Activated CD4-positive, alpha-beta T cell treated with anti-CD3 and anti-CD28 coated beads for 4 hours (primary cell): ENCODE measurements around the gene HOXB1.

ENCODE experiments used
- DNase-seq, 2 donors: peaks; one replicate each; pipeline ENCODE4 v3.0.0-alpha.2; 2020

The HOXB1 gene

DNA sequence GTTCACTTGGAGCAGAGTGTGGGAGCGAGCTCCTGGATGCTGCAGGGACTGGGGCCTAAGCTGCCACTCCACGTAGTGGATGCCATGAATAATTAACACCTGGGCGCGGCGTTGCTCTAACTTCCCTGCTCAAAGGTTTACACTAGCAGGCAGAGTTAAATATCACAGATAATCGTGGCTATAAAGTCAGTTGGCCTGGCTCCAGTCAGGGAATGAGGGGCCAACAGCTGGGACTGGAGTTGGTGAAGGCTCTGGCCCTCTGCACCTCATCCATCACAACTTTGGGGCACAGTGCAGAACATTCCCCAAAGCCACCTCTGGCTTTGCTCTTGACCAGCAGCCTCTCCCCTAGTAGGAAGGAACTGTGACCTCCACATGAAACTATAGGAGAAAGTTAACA is 36.4 kb upstream of the HOXB1 start:
- DNase-seq, result no peak

DNA sequence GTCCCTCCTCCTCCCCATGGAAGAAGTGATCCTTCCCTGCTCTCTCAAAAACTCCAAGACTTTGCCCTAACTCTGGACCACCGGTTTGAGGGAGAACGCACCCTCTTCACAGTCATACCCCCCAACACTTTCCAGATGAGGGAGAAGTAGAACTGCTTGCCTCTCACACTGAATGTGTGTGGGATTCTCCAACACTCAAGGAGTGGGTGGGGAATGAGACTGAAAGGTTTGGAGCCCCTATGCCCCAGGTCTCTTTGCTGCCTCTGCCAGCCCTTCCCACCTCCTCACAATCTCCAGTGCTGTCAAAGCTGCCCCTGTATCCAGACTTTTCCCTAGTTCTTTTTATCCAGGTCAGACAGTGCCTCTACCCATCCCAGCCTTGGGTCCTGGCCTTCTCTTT is 35.9 kb upstream of the HOXB1 start:
- DNase-seq, result no peak

DNA sequence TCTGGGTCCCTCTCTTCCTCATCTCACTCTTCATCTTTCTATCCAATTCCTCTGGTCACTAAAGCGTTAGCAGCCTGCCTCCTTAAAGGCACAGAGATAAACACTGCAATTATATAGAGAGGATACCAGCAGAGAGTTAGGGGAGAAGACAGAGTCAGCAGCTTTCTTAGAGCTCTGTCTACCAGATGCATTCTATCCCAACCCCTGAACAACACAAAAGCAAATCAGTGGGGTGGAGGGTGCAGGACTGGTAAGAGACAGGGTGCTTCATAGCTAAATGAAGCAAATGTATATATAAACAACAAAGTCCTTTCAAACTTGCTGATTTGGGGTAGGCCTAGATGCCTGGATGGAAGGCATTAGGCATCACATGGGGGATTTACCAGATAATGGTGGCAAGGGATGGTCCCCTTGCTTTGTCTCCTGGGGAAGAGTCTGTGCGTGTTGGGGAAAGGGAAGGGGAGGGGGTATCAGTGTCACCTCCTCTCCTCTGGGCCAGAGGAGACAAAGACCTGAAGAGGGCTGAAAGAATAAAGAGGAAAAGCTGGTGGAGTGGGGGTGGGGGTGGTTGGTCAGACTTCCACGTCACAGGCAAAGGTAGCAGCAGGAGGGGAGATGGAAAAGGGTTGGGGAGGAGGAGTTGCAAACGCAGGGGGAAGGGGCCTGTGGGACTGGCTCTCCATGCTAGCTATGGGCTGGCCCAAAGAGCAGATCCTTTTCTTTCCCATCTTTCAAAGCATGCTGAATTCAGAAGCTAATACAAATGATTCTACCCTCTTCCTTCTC is 35.3 kb upstream of the HOXB1 start:
- DNase-seq, result no peak

DNA sequence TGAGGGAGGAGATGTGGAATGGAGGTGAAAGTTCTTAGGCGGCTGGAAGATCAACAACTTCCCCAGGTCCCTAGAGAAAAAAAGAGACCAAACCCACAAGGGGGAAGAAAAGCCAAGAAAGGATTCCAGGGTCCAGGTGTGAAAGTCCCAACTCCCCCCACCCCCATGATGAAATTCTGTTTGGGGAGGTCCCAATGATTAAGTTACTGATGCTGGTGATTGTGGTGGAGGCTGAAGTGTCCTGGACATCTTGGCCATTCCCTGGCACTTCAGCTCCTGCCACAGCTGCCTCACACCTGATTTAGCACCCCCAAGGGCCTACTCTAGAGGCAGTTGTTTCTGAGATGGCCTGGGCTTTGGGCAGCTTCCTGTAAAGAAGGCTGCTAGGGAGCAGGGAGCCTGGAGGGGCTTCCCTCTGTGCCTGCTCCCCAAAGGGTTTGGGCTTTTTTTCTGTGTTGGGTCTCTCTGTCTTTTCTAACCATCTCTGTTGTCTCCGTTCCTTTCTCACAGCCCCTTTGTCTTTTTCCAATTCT is 34.3 kb upstream of the HOXB1 start:
- DNase-seq, result no peak

DNA sequence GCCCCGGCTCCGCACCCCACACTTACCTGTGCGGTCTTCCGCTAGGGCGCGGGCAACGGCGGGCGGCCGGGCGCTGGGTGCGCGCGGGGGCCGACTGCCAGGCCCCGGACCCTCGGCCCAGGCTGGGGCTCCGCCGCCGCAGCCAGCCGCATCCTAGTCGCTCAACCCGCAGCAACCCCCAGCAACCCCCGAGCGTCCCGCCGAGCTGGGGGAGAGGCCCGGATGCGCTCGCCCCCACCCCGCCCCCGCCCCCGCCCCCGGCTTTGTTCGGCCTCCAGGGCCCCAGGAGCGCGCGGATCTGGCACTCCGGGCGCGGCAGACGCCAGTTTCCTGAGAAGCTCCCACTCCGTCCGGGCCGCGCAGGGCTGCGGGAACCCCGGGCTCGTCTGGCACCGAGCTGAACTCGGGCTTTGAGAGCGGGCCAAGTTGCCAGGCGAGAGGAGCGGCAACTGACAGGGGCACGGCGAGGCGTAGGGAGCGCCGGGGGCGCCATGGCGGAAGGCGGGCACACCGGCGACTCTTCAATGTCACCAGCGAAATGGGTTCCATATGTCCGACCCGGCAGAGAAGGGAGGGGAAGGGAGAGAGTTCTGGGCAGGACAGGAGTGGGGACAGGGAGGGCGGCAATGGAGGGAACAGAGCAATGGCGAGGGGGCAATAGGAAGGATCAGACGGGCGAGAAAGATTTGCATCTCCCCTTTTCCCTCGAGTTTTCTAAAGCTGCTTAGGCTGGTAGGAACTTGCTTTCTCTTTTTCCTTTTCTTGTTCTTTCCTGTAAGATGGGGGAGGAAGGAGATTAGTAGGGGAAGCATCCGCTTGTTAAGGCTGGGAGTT is 33.6 kb upstream of the HOXB1 start:
- DNase-seq, result no peak

DNA sequence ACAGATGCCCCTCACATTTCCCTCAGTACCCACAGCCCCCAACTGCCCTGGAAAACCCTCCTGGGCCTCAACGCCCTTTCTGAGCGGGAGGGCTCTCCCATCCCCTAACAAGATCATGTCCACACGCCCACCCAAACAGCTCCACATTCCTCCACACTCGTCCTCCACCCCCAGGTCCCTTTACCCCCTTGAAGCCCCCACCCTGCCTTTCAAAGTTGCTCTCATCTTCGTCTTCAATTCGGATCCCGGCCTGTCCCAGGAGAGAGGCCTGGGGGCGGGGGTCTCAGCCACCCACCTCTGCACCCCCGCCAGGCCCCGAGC is 33.0 kb upstream of the HOXB1 start:
- no peak for DNase-seq

DNA sequence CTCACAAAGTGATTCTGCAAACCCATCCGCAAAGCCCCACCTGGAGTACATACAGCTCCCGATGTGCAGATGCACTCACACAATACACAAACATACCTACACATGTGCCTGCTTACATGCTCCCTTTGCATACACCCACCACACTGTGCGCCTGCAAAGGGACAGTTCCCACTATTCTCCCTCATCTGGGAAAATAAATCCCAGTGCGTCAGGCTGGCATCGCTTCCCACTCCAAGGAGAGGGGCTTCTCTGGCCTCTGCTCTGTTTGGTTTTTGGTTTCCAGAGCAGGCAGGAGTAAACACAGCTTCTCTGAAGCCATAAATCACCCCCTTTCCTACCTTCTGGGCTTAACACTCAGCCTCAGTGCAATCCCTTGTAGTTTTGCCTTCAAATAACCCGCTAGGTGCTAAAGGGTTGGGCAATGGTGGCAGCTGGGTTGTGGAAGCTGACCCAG is 32.6 kb upstream of the HOXB1 start:
- DNase-seq, result no peak

DNA sequence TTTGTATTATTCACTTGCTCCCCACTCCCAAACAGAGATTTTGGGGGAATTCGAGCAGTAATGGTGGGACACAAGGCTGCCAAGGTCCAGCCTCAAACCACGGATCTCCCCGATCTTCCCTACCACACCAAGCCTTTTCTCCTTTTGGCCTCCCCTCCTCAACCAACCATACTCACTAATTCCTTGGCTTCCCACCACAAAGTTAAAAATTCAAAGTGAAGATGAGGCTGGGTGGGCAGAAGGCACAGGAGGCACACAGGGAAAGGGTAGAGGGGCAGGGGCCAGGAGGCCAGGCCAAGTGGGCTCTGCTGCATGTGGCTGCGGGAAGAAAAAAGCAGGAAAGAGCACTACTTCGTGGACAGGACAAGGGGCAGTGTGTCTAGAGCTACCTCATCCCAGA is 32.1 kb upstream of the HOXB1 start:
- no peak for DNase-seq

DNA sequence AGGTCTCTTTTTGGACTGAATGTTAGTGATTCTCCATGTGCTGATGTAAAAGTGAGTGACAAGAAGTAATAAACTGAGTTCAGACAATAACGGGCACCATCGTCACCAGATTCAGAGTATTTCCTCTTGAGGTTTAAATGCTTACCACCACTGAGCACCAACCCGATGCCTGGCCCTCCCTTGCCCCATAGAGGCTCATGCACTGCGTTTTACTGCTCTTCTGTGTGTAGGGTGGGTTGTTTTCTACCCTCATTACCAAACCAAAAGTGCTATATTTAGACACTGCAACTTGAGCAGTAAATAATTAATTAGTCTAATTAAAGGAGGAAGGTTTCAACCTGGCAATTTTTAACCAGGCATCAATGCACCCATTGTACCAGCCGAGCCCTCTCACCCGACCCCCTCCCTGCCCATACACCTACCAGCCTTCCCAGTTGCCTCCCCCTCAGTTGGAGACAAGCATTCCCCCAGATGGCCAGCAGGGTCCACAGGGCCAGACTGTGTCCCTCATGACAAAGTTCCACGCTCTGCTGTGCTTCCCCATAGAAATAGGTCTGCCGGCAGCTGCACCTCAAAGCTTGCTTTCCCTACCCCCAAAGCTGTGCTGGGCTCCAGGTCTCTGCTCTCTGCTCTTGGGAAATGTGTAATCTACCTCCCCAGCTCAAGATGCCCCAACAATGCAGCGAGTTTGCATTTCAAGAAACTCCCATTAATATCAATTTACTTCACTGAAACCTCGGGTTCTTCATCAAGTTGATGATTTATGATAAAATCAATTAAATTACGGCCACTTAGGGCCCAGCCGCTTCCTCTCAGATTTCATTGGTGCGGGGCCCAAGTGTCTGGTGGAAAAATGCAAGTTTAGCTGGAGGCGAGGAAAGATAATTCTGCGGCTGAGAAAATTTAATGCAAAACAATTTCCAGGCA is 31.3 kb upstream of the HOXB1 start:
- DNase-seq, result no peak

DNA sequence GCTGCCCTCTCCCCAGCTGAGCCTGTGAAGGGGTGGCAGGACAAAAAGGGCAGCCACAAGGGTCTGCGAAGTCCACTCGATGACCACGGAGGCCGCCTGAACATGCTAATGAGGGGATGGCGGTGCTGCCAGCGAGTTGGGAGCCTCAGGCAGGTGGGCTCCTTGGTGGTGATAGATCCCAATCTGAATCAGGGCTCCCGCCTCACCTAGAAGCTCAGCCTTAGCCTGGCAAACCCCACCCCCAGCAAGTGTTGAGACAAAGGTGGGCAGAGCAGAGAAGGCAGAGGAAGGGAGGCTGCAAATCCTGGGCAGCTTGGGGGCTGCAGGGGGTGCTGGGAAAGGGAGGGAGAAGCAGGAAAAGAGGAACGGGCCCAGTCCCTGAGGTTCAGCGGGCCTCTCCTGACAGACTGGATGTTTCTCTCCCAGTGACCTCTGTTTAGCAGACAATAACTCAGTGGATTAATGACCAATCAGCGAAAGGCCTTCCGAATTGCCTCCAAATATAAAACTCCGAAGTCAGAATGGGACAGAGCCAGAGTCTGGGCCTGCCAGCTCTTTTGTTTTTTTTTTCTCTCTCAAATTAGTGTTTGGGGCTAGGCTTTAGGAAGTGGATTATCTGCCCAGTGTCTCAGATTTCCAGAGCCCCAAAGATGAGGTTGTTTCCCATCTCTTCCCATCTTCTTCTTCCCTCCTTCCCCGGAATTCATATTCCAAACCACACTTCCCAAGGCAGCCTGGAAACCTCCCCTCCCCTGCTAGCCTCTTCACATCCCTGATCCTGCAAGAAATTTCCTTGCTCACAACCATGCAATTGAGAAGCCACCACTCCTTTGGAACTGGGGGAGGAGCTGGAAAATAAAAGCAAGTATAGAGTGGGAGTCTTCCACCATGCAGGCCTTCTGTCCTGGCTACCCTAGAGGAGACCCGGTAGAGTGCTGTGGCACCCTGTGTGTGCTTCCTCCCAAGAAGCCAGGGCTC is 29.3 kb upstream of the HOXB1 start:
- no peak for DNase-seq

DNA sequence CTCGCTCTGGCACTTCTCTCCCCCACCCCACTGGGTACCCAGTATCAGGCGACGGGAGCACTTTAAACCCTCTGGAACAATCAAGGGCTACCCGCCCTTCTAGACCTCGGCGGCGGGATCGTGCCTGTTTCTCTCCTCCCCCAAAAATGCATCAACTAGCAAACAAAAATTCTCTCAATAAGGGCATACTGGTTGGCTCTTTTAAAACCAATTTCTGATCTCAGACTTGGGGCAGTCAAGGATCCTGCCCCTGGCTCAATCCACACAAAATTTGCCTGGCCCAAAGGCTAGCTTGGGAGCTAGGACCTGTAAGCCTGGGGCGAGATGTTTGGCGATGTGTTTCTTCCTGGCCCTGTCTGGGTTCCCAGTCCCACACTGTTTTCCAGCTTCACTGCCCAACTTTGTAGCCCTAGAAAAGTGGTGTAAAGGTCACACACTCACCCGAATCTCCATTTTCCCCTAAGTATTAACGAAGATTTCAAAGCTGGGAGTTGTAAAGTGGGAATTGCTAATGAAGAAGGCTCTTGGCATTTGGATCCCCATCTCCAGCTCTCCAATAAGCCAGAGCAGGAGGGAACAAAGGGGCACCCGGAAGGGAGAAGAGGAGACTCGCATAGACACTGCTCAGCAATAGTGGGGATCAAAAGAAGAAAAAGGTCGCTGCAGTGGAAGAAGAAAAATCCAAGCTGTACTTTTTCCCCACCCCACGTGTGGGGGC is 28.5 kb upstream of the HOXB1 start:
- no peak for DNase-seq

DNA sequence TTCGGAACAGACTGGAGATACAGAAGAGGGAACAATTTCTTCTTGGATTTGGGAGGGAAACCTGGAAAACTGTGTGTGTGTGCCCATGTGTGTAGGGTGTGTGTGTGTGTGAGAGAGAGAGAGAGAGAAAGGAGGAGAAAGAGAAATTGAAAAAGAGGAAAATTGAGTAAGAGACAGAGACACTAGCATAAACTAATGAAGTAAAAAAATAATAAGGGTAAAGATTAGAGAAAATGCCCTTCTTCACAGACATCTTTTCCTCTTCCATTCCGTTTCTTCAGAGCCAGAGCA is 28.0 kb upstream of the HOXB1 start:
- no peak for DNase-seq

DNA sequence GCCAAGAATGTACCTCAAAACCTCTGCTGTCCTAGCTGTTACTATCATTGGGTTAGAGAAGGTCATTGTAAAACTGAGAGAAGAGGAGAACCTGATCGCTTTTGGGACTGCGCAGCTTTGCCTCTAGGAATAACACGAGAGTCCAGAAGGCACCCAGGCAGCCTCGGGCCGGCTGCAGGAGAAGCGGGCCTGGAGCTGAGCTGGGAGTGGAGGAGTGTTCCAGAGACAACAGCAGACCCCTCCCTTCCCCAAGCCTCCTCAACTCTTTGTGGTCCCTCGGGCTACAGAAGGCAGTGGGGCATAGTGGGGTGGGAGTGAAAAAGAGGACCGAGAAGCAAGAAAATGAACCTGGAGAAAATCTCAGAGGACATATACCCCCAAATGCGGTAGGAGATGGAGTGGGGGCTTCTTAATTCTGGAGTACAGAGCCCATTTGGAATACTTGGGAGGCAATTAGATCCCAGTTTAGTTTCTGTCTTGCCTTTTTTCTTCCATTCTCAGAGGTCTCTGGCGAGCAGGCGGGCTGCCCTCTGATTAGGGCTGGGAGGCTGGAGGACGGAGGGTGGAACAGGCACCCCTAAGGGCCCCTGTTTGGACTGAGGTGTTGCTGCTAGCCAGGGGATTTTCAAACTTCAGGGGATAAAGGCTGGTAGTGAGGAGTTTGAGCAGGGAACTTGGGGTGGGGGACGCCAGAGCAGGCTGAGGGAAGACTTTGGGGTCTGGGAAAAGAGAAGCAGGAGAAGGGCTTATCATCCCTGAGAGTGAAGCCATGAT is 27.4 kb upstream of the HOXB1 start:
- no peak for DNase-seq

DNA sequence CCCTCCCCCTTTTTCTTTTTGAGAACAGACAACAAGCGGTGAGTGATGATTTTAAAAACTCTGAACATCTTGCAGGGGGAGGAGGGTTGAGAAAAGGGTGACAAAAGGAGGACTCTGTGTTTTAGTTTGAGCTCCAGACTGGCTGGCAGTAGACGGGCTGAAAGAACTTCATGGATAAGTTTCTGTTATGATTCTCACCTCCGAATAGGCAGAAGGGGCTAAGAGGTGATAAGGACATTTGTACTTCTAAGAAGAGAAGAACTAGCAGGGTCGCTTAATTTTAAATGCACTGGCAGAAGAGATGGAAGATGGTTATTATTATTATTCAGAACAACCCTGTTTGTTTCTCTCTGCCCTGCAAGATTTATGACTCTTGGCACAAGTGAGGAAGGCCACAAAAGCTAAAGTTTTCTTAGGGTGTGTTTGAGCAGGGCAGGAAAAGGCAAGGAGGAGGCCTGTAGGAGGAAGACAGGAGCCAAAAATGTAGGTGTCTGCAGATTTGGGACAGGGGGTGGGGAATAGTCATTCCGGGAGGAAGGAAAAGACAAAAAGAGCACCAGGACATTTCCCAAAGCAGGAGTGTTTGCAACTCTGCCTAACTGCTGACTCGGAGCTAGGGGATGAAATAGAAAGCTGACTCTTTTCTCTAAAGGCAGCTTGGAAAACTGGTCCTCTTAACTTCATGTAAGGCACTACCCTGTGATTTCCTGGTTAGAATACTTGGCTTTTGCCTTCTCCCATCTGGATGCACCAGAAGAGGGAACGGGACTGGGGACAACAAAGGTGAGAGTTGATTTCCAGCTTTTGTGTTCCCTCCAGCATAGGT is 26.0 kb upstream of the HOXB1 start:
- no peak for DNase-seq

DNA sequence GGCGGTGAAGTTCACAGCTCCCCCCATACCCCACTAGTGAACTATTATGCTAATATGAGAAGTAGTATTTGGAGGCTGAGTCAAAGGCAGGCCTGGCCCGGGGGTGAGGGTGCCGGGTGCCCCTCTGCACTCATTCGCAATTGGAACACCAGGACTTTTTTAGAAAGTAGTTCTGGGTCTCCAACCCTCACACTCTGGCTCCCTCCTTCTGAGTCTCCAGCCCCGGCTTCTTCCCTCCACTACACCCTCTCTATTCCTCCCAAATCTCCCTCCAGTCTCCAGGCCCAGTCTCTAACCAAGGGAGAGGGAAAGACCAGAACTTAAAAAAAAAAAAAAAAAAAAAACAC is 25.4 kb upstream of the HOXB1 start:
- no peak for DNase-seq

DNA sequence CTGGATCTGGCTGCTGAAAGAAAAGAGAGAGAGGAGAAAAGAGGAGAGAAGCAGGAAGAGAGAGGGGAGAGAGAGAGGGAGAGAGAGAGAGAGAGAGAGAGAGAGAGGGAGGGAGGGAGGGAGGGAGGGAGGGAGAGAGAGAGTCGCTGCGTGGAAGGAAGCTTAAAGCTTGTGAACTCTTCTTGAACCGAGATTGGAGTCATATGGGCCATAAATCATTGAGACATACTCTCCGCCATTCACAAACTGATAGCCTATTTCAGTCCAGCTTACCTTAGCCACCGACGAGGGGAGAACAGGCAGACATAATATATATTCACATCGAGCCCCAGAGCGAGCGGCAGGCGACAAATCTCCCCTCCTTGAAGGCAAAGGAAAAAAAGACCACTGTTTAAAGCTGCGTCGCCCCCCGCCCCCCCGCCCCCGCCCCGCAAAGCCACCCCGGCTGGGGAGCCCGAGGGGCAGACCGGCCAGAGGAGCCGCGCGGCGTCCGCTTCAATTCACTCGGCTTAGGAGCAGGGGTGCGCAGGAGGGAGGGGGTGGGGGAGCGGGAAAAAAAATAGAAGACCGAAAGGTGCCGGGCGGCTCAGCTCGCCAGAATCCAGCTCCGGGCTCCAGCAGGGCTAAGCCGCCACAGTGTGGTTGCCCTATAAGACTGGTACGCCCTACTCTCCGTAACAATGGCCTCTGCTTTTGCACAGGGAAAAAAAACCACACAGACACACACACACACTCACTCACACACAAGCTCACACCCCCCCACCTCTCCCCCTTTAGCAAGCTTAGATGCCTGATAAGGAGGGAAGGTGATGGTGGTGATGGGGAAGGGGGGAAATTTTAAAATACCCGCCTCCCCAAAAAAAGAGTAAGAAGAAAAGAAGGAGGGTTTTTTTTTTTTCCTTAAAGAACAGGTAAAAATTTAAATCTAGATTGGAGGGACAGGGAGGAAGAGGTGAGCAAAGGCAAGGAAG is 24.7 kb upstream of the HOXB1 start:
- DNase-seq, result no peak

DNA sequence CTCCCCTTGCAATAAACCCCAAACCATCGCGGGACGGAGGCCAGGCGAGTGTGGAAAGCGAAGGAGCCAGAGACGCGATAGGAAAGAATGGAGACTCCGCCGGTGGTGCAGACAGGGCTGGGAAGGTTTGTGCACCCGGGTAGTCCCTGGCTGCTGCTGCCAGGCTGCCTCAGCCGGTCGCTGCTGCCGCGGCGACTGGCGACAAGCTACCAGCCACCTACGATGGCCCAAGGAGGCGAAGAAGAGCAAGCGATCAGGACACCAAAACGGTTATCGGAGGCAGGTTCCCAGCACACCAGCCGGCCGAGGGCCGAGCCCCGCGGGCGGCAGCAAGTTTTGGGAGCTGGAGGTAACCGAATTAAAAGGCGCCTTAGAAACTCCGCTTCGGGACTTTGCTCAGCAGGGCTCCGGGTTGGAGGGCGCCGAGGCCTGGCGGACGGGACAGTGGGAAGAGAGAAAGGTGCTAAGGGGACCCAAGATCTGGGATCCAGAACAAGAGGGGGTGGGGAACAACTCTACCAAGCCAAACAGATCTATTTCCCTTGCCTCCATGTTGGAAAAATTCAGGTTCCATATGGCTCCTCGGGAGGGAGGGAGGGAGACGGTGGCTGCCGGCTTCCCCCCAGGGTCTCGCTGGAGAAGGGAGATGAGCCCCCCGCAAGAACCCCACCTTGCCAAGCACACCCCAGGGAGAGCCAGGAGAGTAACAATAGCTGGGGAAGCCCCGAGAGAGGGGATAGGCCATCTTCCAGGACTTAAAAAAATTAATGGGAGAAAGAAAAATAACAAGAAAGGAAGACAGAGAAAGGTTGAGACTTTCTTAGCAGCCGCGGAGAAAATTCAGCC is 23.8 kb upstream of the HOXB1 start:
- no peak for DNase-seq

DNA sequence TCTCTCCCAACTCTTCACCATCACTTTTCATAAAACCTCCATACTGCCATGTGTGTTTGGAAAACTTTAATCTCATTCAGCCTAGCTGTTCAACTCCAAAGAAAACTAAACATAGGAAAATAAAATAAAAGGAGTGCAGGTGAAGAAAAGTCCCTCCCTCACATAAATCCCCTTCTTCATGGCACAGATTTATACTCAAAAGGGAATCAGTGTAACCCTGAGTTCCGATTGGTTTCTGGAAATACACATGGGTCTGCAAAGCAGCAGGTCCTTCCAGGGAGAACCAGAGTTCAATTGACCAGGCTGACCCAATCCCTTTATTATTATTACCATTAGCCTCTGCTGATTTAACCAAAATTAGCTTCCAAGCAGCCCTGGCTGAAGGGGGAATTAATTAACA is 23.0 kb upstream of the HOXB1 start:
- DNase-seq, result no peak
